Measurements from ENCODE around the gene MYEF2.

DNA sequence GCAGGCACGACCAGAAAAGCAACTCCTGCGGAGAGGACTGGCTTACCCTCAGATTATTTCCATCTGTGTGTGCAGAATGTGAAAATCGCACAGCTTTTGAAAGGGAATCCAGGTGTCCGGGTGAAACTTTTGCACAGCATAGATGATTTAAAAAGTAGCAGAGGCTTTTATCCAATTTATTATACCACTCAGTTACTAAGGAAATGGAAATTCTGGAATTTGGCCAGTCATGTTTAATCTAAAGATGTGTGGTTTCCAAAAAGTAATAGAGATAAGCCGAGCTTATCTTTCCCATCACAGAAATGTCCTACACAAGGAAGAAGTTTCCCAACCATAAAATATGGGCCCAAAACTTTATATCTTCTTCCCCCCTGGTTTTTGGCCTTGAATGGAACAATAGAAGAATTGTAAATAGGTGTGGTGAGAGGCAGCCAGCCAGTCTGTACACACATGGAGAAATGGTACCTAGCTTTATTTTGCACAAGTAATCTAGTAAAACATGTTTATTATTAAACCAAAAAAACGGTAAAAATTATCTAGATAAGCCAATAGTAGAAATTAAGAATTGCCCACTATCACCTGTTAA, 76.6 kb downstream of the MYEF2 start:
- TF ChIP-seq, protein P1, sequence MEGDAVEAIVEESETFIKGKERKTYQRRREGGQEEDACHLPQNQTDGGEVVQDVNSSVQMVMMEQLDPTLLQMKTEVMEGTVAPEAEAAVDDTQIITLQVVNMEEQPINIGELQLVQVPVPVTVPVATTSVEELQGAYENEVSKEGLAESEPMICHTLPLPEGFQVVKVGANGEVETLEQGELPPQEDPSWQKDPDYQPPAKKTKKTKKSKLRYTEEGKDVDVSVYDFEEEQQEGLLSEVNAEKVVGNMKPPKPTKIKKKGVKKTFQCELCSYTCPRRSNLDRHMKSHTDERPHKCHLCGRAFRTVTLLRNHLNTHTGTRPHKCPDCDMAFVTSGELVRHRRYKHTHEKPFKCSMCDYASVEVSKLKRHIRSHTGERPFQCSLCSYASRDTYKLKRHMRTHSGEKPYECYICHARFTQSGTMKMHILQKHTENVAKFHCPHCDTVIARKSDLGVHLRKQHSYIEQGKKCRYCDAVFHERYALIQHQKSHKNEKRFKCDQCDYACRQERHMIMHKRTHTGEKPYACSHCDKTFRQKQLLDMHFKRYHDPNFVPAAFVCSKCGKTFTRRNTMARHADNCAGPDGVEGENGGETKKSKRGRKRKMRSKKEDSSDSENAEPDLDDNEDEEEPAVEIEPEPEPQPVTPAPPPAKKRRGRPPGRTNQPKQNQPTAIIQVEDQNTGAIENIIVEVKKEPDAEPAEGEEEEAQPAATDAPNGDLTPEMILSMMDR (IDR thresholded peaks at IDR 0.05), result no peak
- TF ChIP-seq POLR2A (IDR thresholded peaks at IDR 0.05) (no peak), EP300 (IDR thresholded peaks at IDR 0.05) (no peak)
